GM18873 (cell line): Measurements from ENCODE around the gene LSP1.
"Not testable (repeated sequence)": the region's sequence is repeated elsewhere in the genome, so short reads cannot be mapped to it uniquely, and the experiment has no call there.

Experiments
- ATAC-seq: cut with Tn5 transposase; IDR thresholded peaks from one replicate; pipeline ENCODE4 v1.9.1; 2021; ENCODE audit warnings: mild to moderate bottlenecking, moderate library complexity, moderate number of reproducible peaks; ENCODE audit not compliant: unreplicated experiment, low FRiP score

LSP1 gene

GRCh38 chr11:1862588-1863351 is 9.9 kb downstream of the LSP1 start:
- ATAC-seq, result no peak

GRCh38 chr11:1863352-1864216 is 10.7 kb downstream of the LSP1 start:
- no peak for ATAC-seq

- ATAC-seq, result no peak
Measured at GRCh38 chr11:1864231-1864630, 11.3 kb downstream of the LSP1 start.

- no peak for ATAC-seq
Measured at GRCh38 chr11:1864831-1865665, 12.2 kb downstream of the LSP1 start.

- no peak for ATAC-seq
Measured at GRCh38 chr11:1866226-1866625, 13.3 kb downstream of the LSP1 start.

GRCh38 chr11:1866776-1867175 is 13.9 kb downstream of the LSP1 start:
- ATAC-seq, result no peak

GRCh38 chr11:1867381-1867780 is 14.5 kb downstream of the LSP1 start:
- ATAC-seq, result no peak

GRCh38 chr11:1868056-1868635 is 15.3 kb downstream of the LSP1 start:
- no peak for ATAC-seq

- ATAC-seq, result no peak
Measured at GRCh38 chr11:1868636-1869291, 15.9 kb downstream of the LSP1 start.

- ATAC-seq, result no peak
Measured at GRCh38 chr11:1869427-1870325, 16.8 kb downstream of the LSP1 start.

GRCh38 chr11:1870326-1870696 is 17.4 kb downstream of the LSP1 start:
- no peak for ATAC-seq

- ATAC-seq, result no peak
Measured at GRCh38 chr11:1870721-1871466, 18.0 kb downstream of the LSP1 start.

GRCh38 chr11:1871531-1871930 is 18.6 kb downstream of the LSP1 start:
- ATAC-seq, result no peak

GRCh38 chr11:1872267-1872985 is 19.5 kb downstream of the LSP1 start:
- ATAC-seq, result no peak

- ATAC-seq, result no peak
Measured at GRCh38 chr11:1873048-1873812, 20.3 kb downstream of the LSP1 start.

- not testable (repeated sequence) for ATAC-seq
Measured at GRCh38 chr11:1873813-1874150, 20.9 kb downstream of the LSP1 start.
